Midbrain (tissue), 1 donor: ENCODE data around the gene SURF4.
"Not testable (repeated sequence)": the region's sequence is repeated elsewhere in the genome, so short reads cannot be mapped to it uniquely, and the experiment has no call there.

Source experiments
- DNase-seq: peaks from one replicate; lab custom pipeline; 2025; lab: John Stamatoyannopoulos, UW

The SURF4 gene

DNA sequence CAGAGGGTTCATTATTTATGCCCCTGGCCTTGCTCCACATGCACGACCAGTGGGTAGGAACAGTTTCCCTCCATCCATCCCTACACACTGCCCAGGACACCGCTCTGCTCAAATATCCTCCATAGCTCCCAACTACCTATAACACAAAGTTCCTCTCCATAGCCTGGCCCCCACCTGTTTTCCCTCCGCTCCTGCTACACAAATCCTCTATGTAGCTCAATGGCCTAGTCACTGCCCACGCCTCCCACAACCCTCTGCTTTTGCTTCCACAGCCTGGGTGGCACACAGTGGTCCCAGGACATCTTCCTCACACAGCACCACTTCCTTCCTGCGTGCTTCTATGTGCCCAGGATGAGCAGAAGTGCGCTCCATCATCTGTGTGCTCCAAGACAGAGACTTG, 21.5 kb upstream of the SURF4 start:
- no peak for DNase-seq

DNA sequence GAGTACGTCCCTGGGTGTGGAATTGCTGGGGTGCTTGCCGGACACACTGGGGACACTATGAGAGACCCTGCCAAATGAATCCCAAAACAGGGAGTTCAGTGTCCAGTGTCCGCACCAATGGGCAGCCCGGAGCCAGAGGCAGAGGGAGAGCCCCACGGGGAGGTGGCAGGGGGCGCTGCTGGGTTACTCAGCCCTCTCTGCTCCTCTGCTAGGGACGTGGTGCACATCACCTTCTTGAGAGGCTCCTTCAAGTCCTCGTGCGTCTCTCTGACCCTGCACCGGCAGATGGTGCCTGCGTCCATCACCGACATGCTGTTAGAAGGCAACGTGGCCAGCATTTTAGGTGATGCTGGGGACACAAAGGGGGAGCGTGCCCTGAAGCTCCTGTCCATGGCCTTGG, 21.1 kb upstream of the SURF4 start:
- no peak for DNase-seq

DNA sequence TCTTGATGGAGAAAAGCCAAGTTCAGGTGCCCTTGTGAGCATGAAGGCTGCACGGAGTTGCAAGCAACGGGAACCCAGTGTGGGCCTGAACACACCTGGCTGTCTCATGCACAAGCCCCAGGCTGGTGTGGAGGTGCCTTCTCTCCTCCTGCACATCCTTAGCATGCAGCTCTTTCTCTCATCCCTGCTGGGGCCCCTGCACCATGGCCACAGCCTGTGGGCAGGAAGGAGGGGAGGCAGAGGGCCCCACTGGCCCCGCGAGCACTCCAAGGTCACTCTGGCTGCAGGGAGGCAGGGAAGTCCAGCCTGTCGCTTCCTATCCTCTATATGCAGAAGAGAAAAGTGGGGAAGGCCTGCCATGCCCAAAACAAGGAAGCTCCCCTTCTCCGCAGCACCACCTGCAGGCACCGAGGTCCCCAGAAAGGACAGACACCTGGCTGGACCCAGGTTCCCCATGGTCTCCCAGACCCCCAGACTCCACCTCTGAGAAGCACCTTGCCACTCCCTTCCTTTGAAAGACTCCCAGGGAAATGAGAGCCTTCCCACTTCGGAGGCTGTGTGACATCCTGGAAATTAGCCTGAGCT, 18.9 kb upstream of the SURF4 start:
- no peak for DNase-seq

DNA sequence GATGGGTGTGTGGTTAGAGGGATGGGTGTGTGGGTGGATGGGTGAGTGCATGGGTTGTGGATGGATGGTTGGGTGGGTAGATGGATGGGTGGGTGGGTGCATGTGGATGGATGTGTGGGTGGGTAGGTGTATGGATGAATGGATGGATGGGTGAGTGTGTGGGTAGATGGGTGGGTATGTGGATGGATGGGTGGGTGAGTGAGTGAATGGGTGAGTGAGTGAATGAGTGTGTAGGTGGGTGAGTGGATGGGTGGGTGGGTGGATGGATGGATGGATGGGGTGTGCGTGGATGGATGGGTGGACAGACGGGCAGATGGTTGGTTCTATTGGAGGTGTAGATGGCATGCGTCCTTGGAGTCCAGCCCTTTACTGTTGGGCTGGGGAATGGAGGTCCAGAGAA, 17.5 kb upstream of the SURF4 start:
- no peak for DNase-seq

- DNase-seq, result not testable (repeated sequence)
These were observed 16.4 kb upstream of the SURF4 start for GRCh38 chr9:133392308-133392707.

DNA sequence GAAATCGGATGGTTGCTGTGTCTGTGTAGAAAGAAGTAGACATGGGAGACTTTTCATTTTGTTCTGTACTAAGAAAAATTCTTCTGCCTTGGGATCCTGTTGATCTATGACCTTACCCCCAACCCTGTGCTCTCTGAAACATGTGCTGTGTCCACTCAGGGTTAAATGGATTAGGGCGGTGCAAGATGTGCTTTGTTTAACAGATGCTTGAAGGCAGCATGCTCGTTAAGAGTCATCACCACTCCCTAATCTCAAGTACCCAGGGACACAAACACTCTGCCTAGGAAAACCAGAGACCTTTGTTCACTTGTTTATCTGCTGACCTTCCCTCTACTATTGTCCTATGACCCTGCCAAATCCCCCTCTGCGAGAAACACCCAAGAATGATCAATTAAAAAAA, 15.6 kb upstream of the SURF4 start:
- DNase-seq, result not testable (repeated sequence)

- no peak for DNase-seq
These were observed 14.9 kb upstream of the SURF4 start for GRCh38 chr9:133390713-133391112.

GRCh38 chr9:133389562-133389961, 13.7 kb upstream of the SURF4 start:
- DNase-seq, result no peak

DNA sequence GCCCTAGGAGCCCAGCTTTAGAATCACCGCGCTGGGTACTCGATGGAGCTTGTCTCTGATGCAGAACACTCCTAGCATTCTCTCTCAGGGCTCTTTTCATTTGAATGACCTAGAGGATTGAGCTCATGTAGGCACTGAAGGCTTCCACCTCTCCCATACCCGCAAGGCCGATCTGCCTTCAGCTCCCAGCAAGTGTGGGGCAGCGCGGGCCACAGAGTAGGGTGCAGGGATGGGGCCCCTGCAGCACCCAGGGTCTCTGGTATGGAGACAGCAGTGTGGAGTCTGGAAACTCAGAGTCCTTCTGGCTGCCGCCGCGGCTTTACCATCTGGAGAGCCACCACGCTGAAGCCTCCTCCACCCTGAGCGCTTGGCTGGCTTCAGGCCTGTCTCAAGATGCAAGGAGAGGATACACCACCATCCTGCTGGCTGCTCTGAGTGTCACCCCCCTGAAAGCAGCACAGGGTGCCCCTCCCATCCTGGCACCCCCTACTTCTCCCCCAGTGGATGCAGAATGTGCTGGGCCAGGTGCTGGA, 13.2 kb upstream of the SURF4 start:
- DNase-seq, result no peak

- no peak for DNase-seq
These were observed 11.8 kb upstream of the SURF4 start for GRCh38 chr9:133387680-133388079.

- DNase-seq, result no peak
These were observed 10.5 kb upstream of the SURF4 start for GRCh38 chr9:133386338-133386737.

DNA sequence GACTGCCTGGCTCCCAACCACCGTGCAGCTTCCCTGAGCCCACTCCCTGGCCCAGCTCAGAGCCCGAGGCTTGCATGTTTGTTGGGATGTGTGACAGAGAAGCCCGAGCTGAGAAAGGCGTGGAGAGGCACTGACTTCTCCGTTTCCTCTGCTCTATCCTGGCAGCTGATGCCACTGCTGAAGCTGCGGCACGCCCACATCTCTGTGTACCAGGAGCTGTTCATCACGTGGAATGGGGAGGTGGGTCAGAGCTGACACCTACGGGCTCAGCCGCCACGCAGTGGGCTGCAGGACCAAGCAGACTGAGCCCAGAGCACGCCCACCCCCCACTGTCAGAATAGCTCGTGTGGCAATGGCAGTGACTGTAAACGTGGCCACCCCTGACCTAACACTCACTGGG, 9.6 kb upstream of the SURF4 start:
- DNase-seq, result no peak

DNA sequence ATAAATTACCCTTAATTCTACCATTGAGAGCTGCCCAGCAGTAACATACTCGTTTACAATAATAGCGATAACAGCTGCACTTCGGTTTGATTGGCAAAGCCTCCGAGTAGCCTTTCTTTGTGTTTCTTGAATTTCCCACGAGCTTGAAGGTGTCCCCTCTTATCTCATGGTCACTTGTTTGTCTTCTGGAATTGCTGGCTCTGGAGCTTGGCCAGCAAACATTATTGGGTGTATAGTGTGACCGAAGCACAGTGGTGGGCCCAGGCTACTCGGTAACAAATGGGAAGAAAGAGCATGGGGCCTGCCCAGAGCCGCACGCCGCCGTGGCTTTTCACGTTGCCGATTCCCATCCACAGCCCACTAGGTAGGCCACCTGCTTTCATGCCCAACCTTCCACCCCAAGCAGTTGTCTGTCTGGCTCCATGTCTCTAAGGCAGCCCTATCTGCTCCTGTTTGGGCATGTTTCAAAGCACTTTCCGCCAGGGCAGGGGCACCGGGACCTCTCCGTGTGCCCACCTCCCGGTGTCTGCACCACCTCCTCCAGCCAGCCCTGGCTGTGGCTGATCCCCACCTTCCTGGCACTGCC, 9.0 kb upstream of the SURF4 start:
- no peak for DNase-seq

DNA sequence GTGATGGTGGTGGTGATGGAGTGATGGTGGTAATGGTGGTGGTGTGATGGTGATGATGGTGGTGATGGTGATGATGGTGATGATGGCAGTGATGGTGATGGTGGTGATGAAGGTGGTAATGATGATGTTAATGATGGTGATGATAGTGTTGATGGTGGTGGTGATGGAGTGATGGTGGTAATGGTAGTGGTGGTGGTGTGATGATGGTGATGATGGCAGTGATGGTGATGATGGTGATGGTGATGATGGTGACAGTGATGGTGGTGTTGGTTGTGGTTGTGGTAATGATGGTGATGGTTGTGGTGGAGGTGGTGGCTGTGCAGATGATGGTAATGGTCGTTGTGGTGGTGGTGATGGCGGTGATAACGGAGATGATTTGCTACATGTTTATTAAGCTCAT, 7.6 kb upstream of the SURF4 start:
- no peak for DNase-seq

GRCh38 chr9:133382507-133383141, 6.8 kb upstream of the SURF4 start:
- DNase-seq, result no peak

- DNase-seq, result no peak
These were observed 4.9 kb upstream of the SURF4 start for GRCh38 chr9:133380734-133381133.

DNA sequence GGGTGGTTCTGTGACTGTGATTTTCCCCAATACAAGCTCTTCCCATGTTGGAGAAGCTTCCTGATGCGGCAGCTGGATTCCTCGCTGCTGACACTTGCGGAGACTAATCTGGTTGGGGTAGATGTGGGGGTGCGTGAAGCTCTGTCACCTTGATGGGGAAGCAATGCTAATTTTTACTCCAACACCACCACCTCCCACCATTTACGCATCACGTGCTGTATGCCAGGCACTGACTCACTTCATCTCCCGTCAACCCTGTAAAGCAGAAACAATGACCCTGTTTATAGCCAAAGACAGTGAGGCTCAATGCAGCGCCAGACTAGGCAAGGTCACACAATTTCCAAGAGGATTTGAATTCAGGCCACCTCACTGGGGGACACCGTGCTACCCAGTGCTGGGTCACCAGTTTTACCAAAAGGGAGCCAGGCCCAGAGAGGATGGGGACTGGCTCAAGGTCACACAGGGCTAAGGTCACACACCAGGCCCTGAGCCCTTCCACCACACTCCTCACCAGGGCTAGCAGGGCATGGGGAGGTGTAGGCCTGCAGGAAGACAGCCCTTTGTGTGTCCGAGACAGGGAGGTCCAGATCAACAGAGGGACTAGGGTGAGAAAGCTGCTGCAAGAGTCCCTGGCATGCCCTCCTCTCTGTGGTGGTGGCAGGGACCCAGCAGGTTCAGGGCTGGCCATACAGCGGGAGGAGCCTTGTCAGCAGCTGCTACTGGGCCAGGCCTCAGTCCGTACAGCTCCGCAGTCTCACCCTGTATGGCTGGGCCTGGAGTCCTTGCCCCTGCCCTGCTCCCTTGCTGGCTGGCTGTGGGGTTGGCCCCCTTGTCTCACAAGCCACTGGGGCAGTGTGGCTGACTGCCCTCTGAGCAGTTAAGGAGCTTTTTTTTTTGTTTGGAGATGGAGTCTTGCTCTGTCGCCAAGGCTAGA, 3.6 kb upstream of the SURF4 start:
- DNase-seq, result peak; percentile 28

- DNase-seq, result no peak
These were observed 2.6 kb upstream of the SURF4 start for GRCh38 chr9:133378408-133378962.

DNA sequence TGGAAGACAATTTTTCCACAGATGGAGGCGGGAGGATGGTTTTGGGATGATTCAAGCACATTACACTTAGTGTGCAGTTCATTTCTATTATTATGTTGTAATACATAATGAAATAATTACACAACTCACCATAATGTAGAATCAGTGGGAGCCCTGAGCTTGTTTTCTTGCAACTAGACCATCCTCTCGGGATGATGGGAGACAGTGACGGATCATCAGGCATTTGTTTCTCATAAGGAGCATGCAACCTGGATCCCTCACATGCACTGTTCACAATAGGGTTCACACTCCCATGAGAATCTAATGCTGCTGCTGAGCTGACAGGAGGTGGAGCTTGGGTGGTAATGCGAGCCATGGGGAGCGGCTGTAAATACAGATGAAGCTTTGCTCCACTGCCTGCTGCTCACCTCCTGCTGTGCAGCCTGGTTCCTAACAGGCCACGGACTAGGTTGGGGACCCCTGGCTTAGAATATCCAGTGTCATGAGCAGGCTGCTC, 1.9 kb upstream of the SURF4 start:
- DNase-seq, result no peak

- not testable (repeated sequence) for DNase-seq
These were observed 1.4 kb upstream of the SURF4 start for GRCh38 chr9:133377280-133377679.

- no peak for DNase-seq
These were observed 640 bp downstream of the SURF4 start for GRCh38 chr9:133375116-133375723.
